Smooth muscle cell (in vitro differentiated cells): ENCODE results near the gene INTS4. TPM values are rescaled to one million over a fixed set of nuclear protein-coding genes. Genes with fewer than 3 reads are reported as not detected.
"Not testable (repeated sequence)": the region's sequence is repeated elsewhere in the genome, so short reads cannot be mapped to it uniquely, and the experiment has no call there.

ENCODE experiments used
- DNase-seq: peaks from one replicate; lab custom pipeline; 2025; ENCODE audit not compliant: unreplicated experiment; lab: John Stamatoyannopoulos, UW
- H2AFZ ChIP-seq: fragments of 200-600 bp; sonication (generic); 2 replicates; pipeline ENCODE4 v1.6.0; 2016; ENCODE audit warnings: antibody characterized with exemption, low read depth, mild to moderate bottlenecking
- H3F3A ChIP-seq: fragments of 200-600 bp; sonication (generic); 2 replicates; pipeline ENCODE4 v1.6.0; 2017; ENCODE audit warnings: antibody characterized with exemption, low read depth
- H3K27ac ChIP-seq: fragments of 200-600 bp; sonication (generic); 2 replicates; pipeline ENCODE4 v1.5.1; 2016; ENCODE audit warnings: low read depth, mild to moderate bottlenecking
- H3K27me3 ChIP-seq: fragments of 200-600 bp; sonication (generic); 2 replicates; pipeline ENCODE4 v1.6.1; 2016; ENCODE audit warnings: low read depth, mild to moderate bottlenecking
- H3K36me3 ChIP-seq: fragments of 200-600 bp; sonication (generic); 2 replicates; pipeline ENCODE4 v1.5.1; 2016; ENCODE audit warnings: low read depth
- H3K4me1 ChIP-seq: fragments of 200-600 bp; sonication (generic); 2 replicates; pipeline ENCODE4 v1.5.1; 2016; ENCODE audit warnings: low read depth
- H3K4me2 ChIP-seq: fragments of 200-600 bp; sonication (generic); 2 replicates; pipeline ENCODE4 v1.6.0; 2016; ENCODE audit warnings: mild to moderate bottlenecking
- H3K4me3 ChIP-seq: fragments of 200-600 bp; sonication (generic); 2 replicates; pipeline ENCODE4 v1.5.1; 2016; ENCODE audit warnings: mild to moderate bottlenecking
- H3K79me2 ChIP-seq: fragments of 200-600 bp; sonication (generic); 2 replicates; pipeline ENCODE4 v1.6.0; 2016; ENCODE audit warnings: low read depth, mild to moderate bottlenecking
- H3K9ac ChIP-seq: fragments of 200-600 bp; sonication (generic); 2 replicates; pipeline ENCODE4 v1.6.0; 2016; ENCODE audit warnings: low read depth
- H3K9me3 ChIP-seq: fragments of 200-600 bp; sonication (generic); replicated peaks from 2 replicates; pipeline ENCODE4 v1.5.1; 2016; ENCODE audit warnings: low read depth
- H4K20me1 ChIP-seq: fragments of 200-600 bp; sonication (generic); 2 replicates; pipeline ENCODE4 v1.6.0; 2016; ENCODE audit warnings: low read depth
- CTCF ChIP-seq: fragments of 200-600 bp; sonication (generic); IDR thresholded peaks from 2 replicates; pipeline ENCODE4 v1.5.1; 2017; ENCODE audit warnings: borderline replicate concordance, mild to moderate bottlenecking, antibody characterized with exemption; ENCODE audit not compliant: insufficient read depth, poor library complexity, severe bottlenecking
- WGBS: methylation state at CpG from one replicate; pipeline ENCODE4 v1.1.7; 2016; ENCODE audit warnings: low lambda C conversion rate; 5-methylcytosine and 5-hydroxymethylcytosine counted together
- polyA plus RNA-seq: library from polyadenylated mRNA; unstranded; fragments of >200 nt; fragmentation: Nextera tagmentation; extraction: Ambion mirVana; gene quantifications from 2 replicates; pipeline ENCODE4 v1.2.1, GENCODE V29; 2016
- total RNA-seq: library from RNA; depleted of rRNA; stranded (reverse); fragments of >200 nt; gene quantifications from 2 replicates; pipeline ENCODE4 v1.2.3, GENCODE V29; 2014

Gene INTS4
- total and polyA plus RNA-seq, 2 experiments from 2014 or later, result 22.4 to 28.9 TPM

DNA sequence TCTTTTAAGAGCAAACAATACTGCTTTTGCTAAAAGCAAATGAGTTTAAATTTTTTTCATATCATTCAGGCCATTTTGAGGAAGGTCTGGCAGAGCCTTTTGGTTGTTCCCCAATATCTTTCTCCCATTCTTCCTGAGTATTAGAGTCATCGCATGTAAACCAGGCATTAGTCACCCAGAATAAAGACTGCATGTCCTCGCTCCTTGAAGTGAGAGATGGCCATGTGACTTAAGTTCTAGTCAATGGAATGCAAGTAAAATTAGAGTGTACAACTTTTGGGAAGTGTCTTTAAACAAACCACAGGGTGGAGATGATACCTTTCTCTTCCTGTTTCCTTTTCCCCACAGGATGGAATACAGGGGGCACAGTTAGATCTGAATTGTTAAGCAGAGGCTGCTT lies 76.8 kb downstream of the INTS4 start:
- H3K27ac ChIP-seq, H3F3A ChIP-seq, H3K36me3 ChIP-seq, H3K4me2 ChIP-seq, H3K4me3 ChIP-seq, H3K79me2 ChIP-seq, DNase-seq, H3K4me1 ChIP-seq, H3K27me3 ChIP-seq, H2AFZ ChIP-seq, H3K9me3 ChIP-seq, H3K9ac ChIP-seq: not testable (repeated sequence)
- H4K20me1 ChIP-seq, result peaks cover 10% of the 10 kb centered on the region
- WGBS, result no CpG with 5 or more reads among the region's 2 CpGs

DNA sequence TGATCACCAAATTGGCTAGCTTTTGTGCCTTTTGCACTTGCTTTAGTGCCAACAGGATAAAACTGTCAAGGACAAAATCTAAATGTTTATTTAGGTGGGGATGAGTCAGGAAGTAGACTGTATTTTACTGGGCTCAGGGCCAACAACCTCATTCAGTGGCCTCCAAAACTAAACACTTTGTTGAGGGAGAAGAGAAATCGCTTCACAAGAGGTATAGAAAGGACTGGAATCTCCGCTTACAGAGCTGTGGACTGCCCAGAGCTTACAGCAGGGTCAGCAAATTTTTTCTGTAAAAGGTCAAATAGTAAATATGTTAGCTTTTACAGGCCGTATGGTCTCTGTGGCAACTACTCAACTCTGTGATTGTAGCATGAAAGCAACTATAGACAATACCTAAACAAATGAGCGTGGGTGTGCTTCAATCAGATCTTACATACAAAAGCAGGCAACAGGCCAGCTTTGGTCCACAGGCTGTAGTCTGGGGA lies 80.1 kb downstream of the INTS4 start:
- H3K9me3 ChIP-seq, H3K79me2 ChIP-seq, H2AFZ ChIP-seq, H3K36me3 ChIP-seq, H3F3A ChIP-seq, H3K4me1 ChIP-seq, H3K4me3 ChIP-seq, H3K27me3 ChIP-seq, H3K9ac ChIP-seq, DNase-seq: not testable (repeated sequence)
- WGBS, result 30% methylated on average over 4 of the region's 4 CpGs
- peak overlapping the region; percentile 30 for H3K4me2 ChIP-seq
- H3K27ac ChIP-seq, result peak overlapping the region; percentile 47
- peaks cover 10% of the 10 kb centered on the region for H4K20me1 ChIP-seq

DNA sequence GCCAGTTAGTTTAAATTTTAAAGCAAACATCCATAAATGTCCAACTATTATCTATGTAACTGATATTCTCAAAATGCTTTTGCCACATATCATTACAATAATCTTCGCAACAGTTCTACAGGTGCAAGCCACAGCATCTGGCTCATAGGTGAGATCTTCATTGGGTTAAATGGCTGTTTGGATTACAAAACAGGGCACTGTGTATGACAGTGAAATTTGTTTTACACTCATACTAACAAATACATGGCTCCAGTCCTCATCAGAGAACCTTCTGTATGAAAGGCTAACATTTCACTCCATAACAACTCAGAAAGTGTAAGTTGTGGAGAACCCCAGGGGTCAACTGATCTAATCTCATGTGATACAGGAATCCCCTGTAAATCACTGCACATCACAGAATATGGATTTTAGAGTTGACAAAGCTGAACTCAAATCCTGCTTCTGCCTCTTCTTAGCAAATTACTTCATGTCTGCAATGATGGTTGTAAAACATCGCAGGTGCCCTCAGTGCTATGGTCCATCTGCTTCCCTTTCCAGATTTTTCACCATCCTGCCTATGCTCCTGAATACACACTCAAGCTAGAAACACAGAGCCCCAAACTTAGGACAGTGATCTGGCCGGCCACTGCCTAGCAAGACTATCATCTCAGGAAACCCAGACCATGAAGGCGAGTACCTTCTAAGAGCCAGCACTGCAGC lies 80.7 kb downstream of the INTS4 start:
- H3K36me3 ChIP-seq, H3K27me3 ChIP-seq, H3K4me1 ChIP-seq, H3K9me3 ChIP-seq, H3K4me3 ChIP-seq, H3K79me2 ChIP-seq, H3F3A ChIP-seq, H2AFZ ChIP-seq, DNase-seq, H3K27ac ChIP-seq, H4K20me1 ChIP-seq, H3K9ac ChIP-seq: not testable (repeated sequence)
- WGBS, result 90% methylated on average over 4 of the region's 4 CpGs
- peak overlapping the region; percentile 30 for H3K4me2 ChIP-seq

DNA sequence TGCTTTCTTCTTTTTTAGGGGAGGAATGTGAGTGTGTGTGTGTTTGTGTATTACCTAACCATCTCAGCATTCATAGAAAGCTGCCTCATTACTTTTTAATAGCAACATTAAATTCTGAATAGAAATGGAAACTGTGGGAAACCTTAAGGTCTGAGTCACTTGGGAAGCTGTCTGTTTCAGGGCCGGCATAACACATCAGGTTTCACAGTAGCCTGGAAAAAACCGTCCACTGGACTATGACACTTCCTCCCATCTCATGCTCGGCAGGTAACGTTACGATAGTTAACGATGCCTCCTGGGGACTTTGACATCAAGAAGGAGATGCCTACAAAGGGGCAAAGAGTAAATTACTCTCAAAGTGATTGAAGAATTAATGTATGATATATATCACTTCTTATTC lies 83.6 kb downstream of the INTS4 start:
- not testable (repeated sequence) for H3K9ac ChIP-seq, H3F3A ChIP-seq, H3K36me3 ChIP-seq, H3K4me3 ChIP-seq, H3K79me2 ChIP-seq, H2AFZ ChIP-seq, H3K9me3 ChIP-seq, H3K27me3 ChIP-seq, DNase-seq, H4K20me1 ChIP-seq, H3K4me2 ChIP-seq, H3K27ac ChIP-seq, H3K4me1 ChIP-seq
- WGBS, result 93% methylated on average over 6 of the region's 6 CpGs

- no peak overlapping the region for H3K4me3 ChIP-seq
- peaks cover 4% of the 10 kb centered on the region for H4K20me1 ChIP-seq
- H3K27ac ChIP-seq, result no peak overlapping the region
- H3K79me2 ChIP-seq, result no peaks in the 10 kb centered on the region
- no peak overlapping the region for H3K4me2 ChIP-seq
- no peaks in the 10 kb centered on the region for H3K27me3 ChIP-seq
- H3K4me1 ChIP-seq, result no peaks in the 10 kb centered on the region
- H3K9me3 ChIP-seq, result no peaks in the 10 kb centered on the region
- no peak overlapping the region for H3K9ac ChIP-seq
- H3F3A ChIP-seq, result no peaks in the 10 kb centered on the region
- DNase-seq, result no peak
- H2AFZ ChIP-seq, result no peak overlapping the region
- H3K36me3 ChIP-seq, result no peaks in the 10 kb centered on the region
- TF ChIP-seq CTCF, result no peak
- WGBS, result 97% methylated on average over 2 of the region's 2 CpGs
Observed at GRCh38 chr11:77909277-77909676, 85.2 kb downstream of the INTS4 start.
